ENCODE results near the gene CASP5. TPM values are rescaled to one million over a fixed set of nuclear protein-coding genes. Genes with fewer than 3 reads are reported as not detected.

Gene CASP5
- total and polyA plus RNA-seq, 4 donors, result 0.41 to 16.3 (median 1.8) TPM

GRCh38 chr11:104965735-104966134 lies 57.2 kb downstream of the CASP5 start:
- no peak for ATAC-seq (ENCODE audit: insufficient read depth, low FRiP score)
- H3K36me3 ChIP-seq (ENCODE audit: control insufficient read depth in 4 of 4, insufficient read depth in 4 of 4, low read length in 4 of 4), result peaks cover 0 to 14% (median 4%) of the 10 kb centered on the region in 4 donors
- no peak for TF ChIP-seq CTCF (IDR thresholded peaks at IDR 0.05; ENCODE audit: control extremely low read depth, extremely low read depth)
- 68 to 85% methylated on average over 5 of the region's 5 CpGs for WGBS, 2 donors
- peaks cover 0 to 3% (median 1%) of the 10 kb centered on the region in 4 donors for H3K9me3 ChIP-seq (ENCODE audit: control insufficient read depth in 4 of 4, insufficient read depth in 3 of 4, low read length in 3 of 4)
- no peak for DNase-seq
- H3K4me3 ChIP-seq, result no peak overlapping the region
- H3K4me1 ChIP-seq (ENCODE audit: control insufficient read depth in 5 of 5, insufficient read depth in 5 of 5, low read length in 5 of 5), result peaks cover 0 to 21% (median 7%) of the 10 kb centered on the region in 5 donors
- peak overlapping the region in 1 of 2 donors; percentile 22 for H3K27ac ChIP-seq (ENCODE audit: low read depth in 1 of 2, low read length in 1 of 2)
- H3K9ac ChIP-seq (ENCODE audit: insufficient read depth in 1 of 2, low read length in 2 of 2), result no peak overlapping the region
- no peaks in the 10 kb centered on the region for H3K27me3 ChIP-seq (ENCODE audit: control insufficient read depth in 3 of 3, insufficient read depth in 3 of 3, low read length in 2 of 3)

GRCh38 chr11:104964247-104964646 lies 58.7 kb downstream of the CASP5 start:
- H3K27ac ChIP-seq (ENCODE audit: low read depth in 1 of 2, low read length in 1 of 2), result no peak overlapping the region
- no peak overlapping the region for H3K4me3 ChIP-seq
- ATAC-seq (ENCODE audit: insufficient read depth, low FRiP score) (no peak), DNase-seq (no peak)
- TF ChIP-seq CTCF (IDR thresholded peaks at IDR 0.05; ENCODE audit: control extremely low read depth, extremely low read depth), result no peak
- peaks cover 0 to 3% (median 1%) of the 10 kb centered on the region in 4 donors for H3K9me3 ChIP-seq (ENCODE audit: control insufficient read depth in 4 of 4, insufficient read depth in 3 of 4, low read length in 3 of 4)
- no peak overlapping the region for H3K9ac ChIP-seq (ENCODE audit: insufficient read depth in 1 of 2, low read length in 2 of 2)
- peaks cover 0 to 14% (median 4%) of the 10 kb centered on the region in 4 donors for H3K36me3 ChIP-seq (ENCODE audit: control insufficient read depth in 4 of 4, insufficient read depth in 4 of 4, low read length in 4 of 4)
- WGBS, 2 donors, result 95 to 97% methylated on average over 1 of the region's 1 CpG
- no peaks in the 10 kb centered on the region for H3K27me3 ChIP-seq (ENCODE audit: control insufficient read depth in 3 of 3, insufficient read depth in 3 of 3, low read length in 2 of 3)
- H3K4me1 ChIP-seq (ENCODE audit: control insufficient read depth in 5 of 5, insufficient read depth in 5 of 5, low read length in 5 of 5), result peaks cover 0 to 21% (median 7%) of the 10 kb centered on the region in 5 donors

GRCh38 chr11:104962852-104963251 lies 60.1 kb downstream of the CASP5 start:
- Histone ChIP-seq H3K9ac (ENCODE audit: insufficient read depth in 1 of 2, low read length in 2 of 2) (no peak overlapping the region), H3K27ac (ENCODE audit: low read depth in 1 of 2, low read length in 1 of 2) (no peak overlapping the region), H3K4me3 (no peak overlapping the region), H3K9me3 (ENCODE audit: control insufficient read depth in 4 of 4, insufficient read depth in 3 of 4, low read length in 3 of 4) (peaks cover 0 to 3% (median 1%) of the 10 kb centered on the region in 4 donors), H3K36me3 (ENCODE audit: control insufficient read depth in 4 of 4, insufficient read depth in 4 of 4, low read length in 4 of 4) (peaks cover 0 to 14% (median 4%) of the 10 kb centered on the region in 4 donors), H3K4me1 (ENCODE audit: control insufficient read depth in 5 of 5, insufficient read depth in 5 of 5, low read length in 5 of 5) (peaks cover 0 to 17% (median 7%) of the 10 kb centered on the region in 5 donors), H3K27me3 (ENCODE audit: control insufficient read depth in 3 of 3, insufficient read depth in 3 of 3, low read length in 2 of 3) (no peaks in the 10 kb centered on the region)
- DNase-seq, result no peak
- 81 to 94% methylated on average over 3 of the region's 3 CpGs for WGBS, 2 donors
- ATAC-seq (ENCODE audit: insufficient read depth, low FRiP score), result no peak
- TF ChIP-seq CTCF (IDR thresholded peaks at IDR 0.05; ENCODE audit: control extremely low read depth, extremely low read depth), result no peak

- Histone ChIP-seq H3K9ac (ENCODE audit: insufficient read depth in 1 of 2, low read length in 2 of 2) (no peak overlapping the region), H3K4me1 (ENCODE audit: control insufficient read depth in 5 of 5, insufficient read depth in 5 of 5, low read length in 5 of 5) (peaks cover 0 to 4% (median 0%) of the 10 kb centered on the region in 5 donors), H3K27me3 (ENCODE audit: control insufficient read depth in 3 of 3, insufficient read depth in 3 of 3, low read length in 2 of 3) (no peaks in the 10 kb centered on the region), H3K36me3 (ENCODE audit: control insufficient read depth in 4 of 4, insufficient read depth in 4 of 4, low read length in 4 of 4) (peaks cover 4 to 13% (median 9%) of the 10 kb centered on the region in 4 donors), H3K4me3 (no peak overlapping the region), H3K27ac (ENCODE audit: low read depth in 1 of 2, low read length in 1 of 2) (no peak overlapping the region), H3K9me3 (ENCODE audit: control insufficient read depth in 4 of 4, insufficient read depth in 3 of 4, low read length in 3 of 4) (no peaks in the 10 kb centered on the region)
- ATAC-seq (ENCODE audit: insufficient read depth, low FRiP score) (no peak), DNase-seq (no peak)
- TF ChIP-seq CTCF (IDR thresholded peaks at IDR 0.05; ENCODE audit: control extremely low read depth, extremely low read depth), result no peak
- WGBS, 2 donors, result 94 to 97% methylated on average over 3 of the region's 3 CpGs
Measured at GRCh38 chr11:104957280-104957679, 65.7 kb downstream of the CASP5 start.

All from lung (tissue), 12 donors.